GM12878 (cell line): Measurements from ENCODE around the gene ADISSP.

Source experiments
- CTCF ChIP-seq, 3 experiments: IDR thresholded peaks in 2 of 3; conservative IDR thresholded peaks in 1 of 3; 2 replicates each; pipeline ENCODE4 v1.5.1; 2011; ENCODE audit warnings: low read depth in 3 of 3, low read length in 3 of 3, mild to moderate bottlenecking in 3 of 3, control low read depth in 2 of 3, moderate library complexity in 2 of 3, inconsistent platforms in 1 of 3, mixed read lengths in 1 of 3; ENCODE audit not compliant: control insufficient read depth in 2 of 3, insufficient read depth in 1 of 3; ENCODE audit errors: extremely low read depth in 1 of 3
- POLR2AphosphoS5 ChIP-seq: IDR thresholded peaks from 2 replicates; pipeline ENCODE4 v1.6.1; 2011; ENCODE audit warnings: mild to moderate bottlenecking, low read length, inconsistent platforms
- TAF1 ChIP-seq: IDR thresholded peaks from 2 replicates; pipeline ENCODE4 v1.6.1; 2011; ENCODE audit warnings: mild to moderate bottlenecking, low read depth, low read length, borderline replicate concordance

- TF ChIP-seq TAF1 (no peak), POLR2AphosphoS5 (no peak), CTCF (IDR thresholded peaks at IDR 0.05 in 2 of 3, conservative IDR thresholded peaks at IDR 0.05 in 1 of 3; ENCODE audit: control insufficient read depth in 2 of 3, extremely low read depth in 1 of 3, insufficient read depth in 1 of 3, low read depth in 3 of 3, low read length in 3 of 3) (no peak)
Measured at GRCh38 chr20:3815703-3816315, 48.3 kb upstream of the ADISSP start.
